Measurements from ENCODE around the gene BPIFB3. TPM values are rescaled to one million over a fixed set of nuclear protein-coding genes. Genes with fewer than 3 reads are reported as not detected.

BPIFB3 gene
- total RNA-seq: not detected

- DNase-seq (no peak), ATAC-seq (no peak)
- Mint-ChIP-seq H3K4me3 (no peak within 1 kb of the TSS), H3K36me3 (no peaks in the 10 kb centered on the region), H3K9me3 (ENCODE audit: low read depth) (no peaks in the 10 kb centered on the region), H3K4me1 (no peaks in the 10 kb centered on the region), H3K27ac (no peak within 1 kb of the TSS), H3K27me3 (peaks cover 3% of the 10 kb centered on the region)
- CTCF ChIA-PET: no interaction called here
Measured at GRCh38 chr20:33053291-33054106, at the start of gene BPIFB3. TSS of gene BPIFB3 (plus strand) at chr20:33053903. CDS start at chr20:33055436, 1,533 bp downstream.

- CTCF ChIA-PET: interaction anchor here (0.9 to 3.2 kb wide), 16 partner anchors 8 to 108 kb away, joined by 3 to 32 read pairs (median 4); no protein-coding TSS in a partner anchor
- no peak for ATAC-seq
- Mint-ChIP-seq H3K36me3 (no peaks in the 10 kb centered on the region), H3K27me3 (no peaks in the 10 kb centered on the region), H3K4me1 (peaks cover 3% of the 10 kb centered on the region), H3K27ac (no peak within 1 kb of the TSS), H3K4me3 (no peak within 1 kb of the TSS), H3K9me3 (ENCODE audit: low read depth) (no peaks in the 10 kb centered on the region)
- DNase-seq: no peak
Measured at GRCh38 chr20:33004141-33004751, 49.5 kb upstream of the BPIFB3 start, which contains the start of gene SUN5. TSS of gene SUN5 (minus strand) at chr20:33004433. CDS start at chr20:33004340, 93 bp downstream.

- Mint-ChIP-seq H3K9me3 (ENCODE audit: low read depth) (no peaks in the 10 kb centered on the region), H3K36me3 (no peaks in the 10 kb centered on the region), H3K27ac (no peak overlapping the region), H3K4me1 (peaks cover 3% of the 10 kb centered on the region), H3K4me3 (no peak overlapping the region), H3K27me3 (no peaks in the 10 kb centered on the region)
- ATAC-seq (no peak), DNase-seq (no peak)
- CTCF ChIA-PET: interaction anchor here (1.0 to 3.2 kb wide), 14 partner anchors 9 to 109 kb away, joined by 3 to 32 read pairs (median 4); no protein-coding TSS in a partner anchor
Measured at GRCh38 chr20:33005132-33005566, 48.6 kb upstream of the BPIFB3 start.

- Mint-ChIP-seq H3K4me3 (no peak overlapping the region), H3K9me3 (ENCODE audit: low read depth) (no peaks in the 10 kb centered on the region), H3K4me1 (peaks cover 3% of the 10 kb centered on the region), H3K27ac (no peak overlapping the region), H3K27me3 (no peaks in the 10 kb centered on the region), H3K36me3 (no peaks in the 10 kb centered on the region)
- CTCF ChIA-PET: interaction anchor here (1.4 to 3.2 kb wide), 4 partner anchors 39 to 110 kb away, joined by 4 to 25 read pairs (median 4); no protein-coding TSS in a partner anchor
- ATAC-seq: no peak
- no peak for DNase-seq
Measured at GRCh38 chr20:33005908-33006775, 47.6 kb upstream of the BPIFB3 start.

- ATAC-seq (no peak), DNase-seq (no peak)
- CTCF ChIA-PET: interaction anchor here (0.8 kb wide), 1 partner anchor 10 kb away, joined by 3 read pairs; no protein-coding TSS in a partner anchor
- Mint-ChIP-seq H3K36me3 (no peaks in the 10 kb centered on the region), H3K4me3 (no peak overlapping the region), H3K9me3 (ENCODE audit: low read depth) (no peaks in the 10 kb centered on the region), H3K27me3 (no peaks in the 10 kb centered on the region), H3K4me1 (peaks cover 3% of the 10 kb centered on the region), H3K27ac (no peak overlapping the region)
Measured at GRCh38 chr20:33006776-33007375, 46.8 kb upstream of the BPIFB3 start.

- no peak within 1 kb of the TSS for H3K27ac Mint-ChIP-seq
Measured at GRCh38 chr20:33007376-33008335, 46.0 kb upstream of the BPIFB3 start, which contains the start of gene BPIFB2. TSS of gene BPIFB2 (plus strand) at chr20:33007704. CDS start at chr20:33008575, 871 bp downstream.

GRCh38 chr20:33008336-33009213 is 45.1 kb upstream of the BPIFB3 start:
- H3K4me1 Mint-ChIP-seq: peaks cover 3% of the 10 kb centered on the region
- H3K27ac Mint-ChIP-seq: no peak overlapping the region
- ATAC-seq: no peak
- DNase-seq: no peak
- no peaks in the 10 kb centered on the region for H3K36me3 Mint-ChIP-seq
- CTCF ChIA-PET: interaction anchor here (1.1 kb wide), 1 partner anchor 106 kb away, joined by 3 read pairs; no protein-coding TSS in a partner anchor
- no peaks in the 10 kb centered on the region for H3K27me3 Mint-ChIP-seq
- no peaks in the 10 kb centered on the region for H3K9me3 Mint-ChIP-seq (ENCODE audit: low read depth)
- H3K4me3 Mint-ChIP-seq: no peak overlapping the region

More at GRCh38 chr20:33007376-33008335, 46.0 kb upstream of the BPIFB3 start, which contains the start of gene BPIFB2:
- Mint-ChIP-seq H3K36me3 (no peaks in the 10 kb centered on the region), H3K4me3 (no peak within 1 kb of the TSS), H3K9me3 (ENCODE audit: low read depth) (no peaks in the 10 kb centered on the region), H3K4me1 (peaks cover 3% of the 10 kb centered on the region), H3K27me3 (no peaks in the 10 kb centered on the region)
- ATAC-seq (no peak), DNase-seq (no peak)
- CTCF ChIA-PET: interaction anchor here (0.8 kb wide), 1 partner anchor 9 kb away, joined by 3 read pairs; no protein-coding TSS in a partner anchor

- Mint-ChIP-seq H3K27ac (no peak overlapping the region), H3K9me3 (ENCODE audit: low read depth) (no peaks in the 10 kb centered on the region), H3K27me3 (no peaks in the 10 kb centered on the region), H3K36me3 (no peaks in the 10 kb centered on the region), H3K4me1 (peaks cover 3% of the 10 kb centered on the region), H3K4me3 (no peak overlapping the region)
- CTCF ChIA-PET: interaction anchor here (1.1 kb wide), 1 partner anchor 107 kb away, joined by 3 read pairs; no protein-coding TSS in a partner anchor
- DNase-seq: no peak
- ATAC-seq: no peak
Measured at GRCh38 chr20:33009214-33010132, 44.2 kb upstream of the BPIFB3 start.

- no peak for DNase-seq
- no peaks in the 10 kb centered on the region for H3K27me3 Mint-ChIP-seq
- CTCF ChIA-PET: no interaction called here
Measured at GRCh38 chr20:33010133-33010504, 43.6 kb upstream of the BPIFB3 start.

GRCh38 chr20:33010674-33011449 is 42.8 kb upstream of the BPIFB3 start:
- DNase-seq (no peak), ATAC-seq (no peak)
- Mint-ChIP-seq H3K36me3 (no peaks in the 10 kb centered on the region), H3K9me3 (ENCODE audit: low read depth) (no peaks in the 10 kb centered on the region), H3K27me3 (no peaks in the 10 kb centered on the region), H3K4me1 (no peaks in the 10 kb centered on the region), H3K4me3 (no peak overlapping the region), H3K27ac (no peak overlapping the region)
- CTCF ChIA-PET: no interaction called here

More at GRCh38 chr20:33010133-33010504, 43.6 kb upstream of the BPIFB3 start:
- H3K36me3 Mint-ChIP-seq: no peaks in the 10 kb centered on the region
- no peak overlapping the region for H3K27ac Mint-ChIP-seq
- no peaks in the 10 kb centered on the region for H3K9me3 Mint-ChIP-seq (ENCODE audit: low read depth)
- H3K4me1 Mint-ChIP-seq: peaks cover 3% of the 10 kb centered on the region
- H3K4me3 Mint-ChIP-seq: no peak overlapping the region
- no peak for ATAC-seq

Data from activated CD8-positive, alpha-beta memory T cell treated with anti-CD3 and anti-CD28 coated beads, Interleukin-2, amount 10 ng/mL, durations not matched to agents 7 days and 5 days (primary cell).